Keratinocyte (primary cell): ENCODE results near the gene PRICKLE3. TPM values are rescaled to one million over a fixed set of nuclear protein-coding genes. Genes with fewer than 3 reads are reported as not detected.
A peak's percentile ranks its signal among the peaks of the same experiment; 100 is the strongest.

Experiments used
- DNase-seq: peaks from one replicate; pipeline ENCODE4 v3.0.0-alpha.2; 2011; ENCODE audit warnings: low read depth, missing footprints, low spot score
- FAIRE-seq: peaks from 2 replicates; lab custom pipeline; 2011; peaks lifted over from hg19 to GRCh38; lab: Jason Lieb, UNC
- H2AFZ ChIP-seq: 2 replicates; pipeline ENCODE4 v1.6.0; 2012; ENCODE audit warnings: low read length, control low read depth, inconsistent platforms; ENCODE audit not compliant: control insufficient read depth
- H3K27ac ChIP-seq: 2 replicates; pipeline ENCODE4 v1.5.1; 2011; ENCODE audit warnings: low read length; ENCODE audit not compliant: control insufficient read depth, insufficient read depth
- H3K27me3 ChIP-seq: 3 replicates; pipeline ENCODE4 v1.6.0; 2011; ENCODE audit warnings: low read length; ENCODE audit not compliant: control insufficient read depth, insufficient read depth; ENCODE audit errors: extremely low read depth
- H3K36me3 ChIP-seq, 2 experiments: 2 replicates in 1 of 2; 3 replicates in 1 of 2; pipeline ENCODE4 v1.5.1; 2011; ENCODE audit warnings: low read length in 2 of 2, mild to moderate bottlenecking in 1 of 2; ENCODE audit not compliant: control insufficient read depth in 2 of 2, insufficient read depth in 2 of 2; ENCODE audit errors: extremely low read depth in 1 of 2
- H3K4me1 ChIP-seq: 3 replicates; pipeline ENCODE4 v1.5.1; 2011; ENCODE audit warnings: low read length; ENCODE audit not compliant: control insufficient read depth, insufficient read depth; ENCODE audit errors: extremely low read depth
- H3K4me2 ChIP-seq: 3 replicates; pipeline ENCODE4 v1.6.0; 2011; ENCODE audit warnings: low read depth, low read length; ENCODE audit not compliant: control insufficient read depth, insufficient read depth; ENCODE audit errors: extremely low read depth
- H3K4me3 ChIP-seq, 3 experiments: fragments of 200-600 bp in 1 of 3; sonication (generic) in 1 of 3; 2 replicates in 2 of 3; 3 replicates in 1 of 3; pipeline ENCODE4 v1.5.1; 2011 to 2016; ENCODE audit warnings: low read length in 3 of 3, mild to moderate bottlenecking in 3 of 3, control low read depth in 2 of 3, inconsistent platforms in 1 of 3, low read depth in 1 of 3, mixed read lengths in 1 of 3, mixed run types in 1 of 3, moderate library complexity in 1 of 3; ENCODE audit not compliant: control insufficient read depth in 2 of 3, insufficient read depth in 2 of 3; ENCODE audit errors: extremely low read depth in 1 of 3
- H3K79me2 ChIP-seq: 2 replicates; pipeline ENCODE4 v1.6.0; 2012; ENCODE audit warnings: low read length; ENCODE audit not compliant: control insufficient read depth, insufficient read depth
- H3K9ac ChIP-seq: 3 replicates; pipeline ENCODE4 v1.6.0; 2011; ENCODE audit warnings: low read length; ENCODE audit not compliant: control insufficient read depth, insufficient read depth; ENCODE audit errors: extremely low read depth
- H3K9me1 ChIP-seq: 3 replicates; pipeline ENCODE4 v1.6.0; 2011; ENCODE audit warnings: low read length; ENCODE audit not compliant: control insufficient read depth, insufficient read depth; ENCODE audit errors: extremely low read depth
- H3K9me3 ChIP-seq: 2 replicates; pipeline ENCODE4 v1.5.1; 2012; ENCODE audit warnings: low read depth, low read length; ENCODE audit not compliant: control insufficient read depth
- H4K20me1 ChIP-seq: 3 replicates; pipeline ENCODE4 v1.6.0; 2011; ENCODE audit warnings: low read length; ENCODE audit not compliant: control insufficient read depth, insufficient read depth; ENCODE audit errors: extremely low read depth
- CTCF ChIP-seq, 3 experiments: IDR thresholded peaks in 1 of 3; conservative IDR thresholded peaks in 1 of 3; optimal IDR thresholded peaks in 1 of 3; 2 replicates in 2 of 3; 3 replicates in 1 of 3; pipeline versions ENCODE3 to v1.5.1; 2011; ENCODE audit warnings: low read length in 3 of 3, mild to moderate bottlenecking in 3 of 3, moderate library complexity in 2 of 3, control low read depth in 1 of 3, inconsistent platforms in 1 of 3; ENCODE audit not compliant: insufficient read depth in 2 of 3; ENCODE audit errors: extremely low read depth in 1 of 3
- EZH2 ChIP-seq: IDR thresholded peaks from one replicate; pipeline ENCODE4 v1.6.1; 2012; ENCODE audit warnings: inconsistent platforms, mild to moderate bottlenecking, low read length, moderate library complexity
- dilution Hi-C: fragments of 300-500 bp; cut with MboI; formaldehyde crosslinking; loops from one replicate; pipeline ENCODE4 v1.7.0; 2020; ENCODE audit warnings: low sequenced_read_pairs; ENCODE audit not compliant: extremely low pct_ligation_motif_present
- polyA plus RNA-seq, 5 experiments: library from polyadenylated mRNA; depleted of rRNA in 3 of 5; stranded (reverse) in 3 of 5; stranded (forward) in 1 of 5; unstranded in 1 of 5; fragments of >200 nt; gene quantifications; 1 replicate in 1 of 5; 2 replicates in 3 of 5; 3 replicates in 1 of 5; pipeline versions ENCODE4 v1.2.1 to v1.2.3, GENCODE V29; 2011 to 2012; ENCODE audit warnings: missing spikeins in 2 of 5, low read depth in 1 of 5, low replicate concordance in 1 of 5

PRICKLE3 gene
- polyA plus RNA-seq, 1 donor (not counting 4 experiments of a cell fraction or from before 2014, with no cell fraction given), result 8.7 TPM

- dilution Hi-C loops, result no loop called here
- Histone ChIP-seq H3K4me3 (no peak overlapping the region), H4K20me1 (peaks cover 2% of the 10 kb centered on the region)
These were observed 8.2 kb downstream of the PRICKLE3 start for GRCh38 chrX:49177873-49178480.

GRCh38 chrX:49177338-49177833 lies 8.8 kb downstream of the PRICKLE3 start:
- Histone ChIP-seq H3K27me3 (no peaks in the 10 kb centered on the region), H3K9me3 (no peaks in the 10 kb centered on the region), H3K36me3 (no peaks in the 10 kb centered on the region), H3K79me2 (peaks cover 15% of the 10 kb centered on the region), H3K9me1 (no peaks in the 10 kb centered on the region), H3K4me2 (peak overlapping the region; percentile 51), H3K9ac (peak overlapping the region; percentile 37), H4K20me1 (peaks cover 6% of the 10 kb centered on the region), H3K4me3 (peak overlapping the region in 1 of 3 experiments; percentile 19), H3K27ac (peak overlapping the region; percentile 69), H3K4me1 (peaks cover 36% of the 10 kb centered on the region), H2AFZ (no peak overlapping the region)
- no peak for DNase-seq
- dilution Hi-C loops, result no loop called here
- FAIRE-seq, result no peak
- TF ChIP-seq EZH2, result no peak
- no peak for TF ChIP-seq CTCF (optimal IDR thresholded peaks at IDR 0.05 in 1 of 3, IDR thresholded peaks at IDR 0.05 in 1 of 3, conservative IDR thresholded peaks at IDR 0.05 in 1 of 3; ENCODE audit: extremely low read depth in 1 of 3, insufficient read depth in 2 of 3, low read length in 3 of 3)

More at GRCh38 chrX:49177873-49178480, 8.2 kb downstream of the PRICKLE3 start:
- TF ChIP-seq CTCF (optimal IDR thresholded peaks at IDR 0.05 in 1 of 3, IDR thresholded peaks at IDR 0.05 in 1 of 3, conservative IDR thresholded peaks at IDR 0.05 in 1 of 3; ENCODE audit: extremely low read depth in 1 of 3, insufficient read depth in 2 of 3, low read length in 3 of 3) (no peak), EZH2 (no peak)
- Histone ChIP-seq H3K9me3 (no peaks in the 10 kb centered on the region), H3K79me2 (peaks cover 10% of the 10 kb centered on the region), H2AFZ (no peak overlapping the region), H3K4me1 (peaks cover 35% of the 10 kb centered on the region), H3K9ac (no peak overlapping the region), H3K4me2 (no peak overlapping the region), H3K27ac (no peak overlapping the region), H3K27me3 (no peaks in the 10 kb centered on the region), H3K9me1 (no peaks in the 10 kb centered on the region), H3K36me3 (no peaks in the 10 kb centered on the region)
- DNase-seq (no peak), FAIRE-seq (no peak)
